Tibial nerve (tissue), 4 donors: ENCODE measurements around the gene LRPAP1. TPM values are rescaled to one million over a fixed set of nuclear protein-coding genes. Genes with fewer than 3 reads are reported as not detected.
"Not testable (repeated sequence)": the region's sequence is repeated elsewhere in the genome, so short reads cannot be mapped to it uniquely, and the experiment has no call there.

Source experiments
- DNase-seq, 2 donors: peaks; one replicate each; pipeline ENCODE4 v3.0.0-alpha.2; 2019; ENCODE audit warnings: low spot score in 2 of 2
- H3K27ac ChIP-seq, 4 donors: fragments of 200-600 bp; sonication (generic) in 3 of 4; one replicate each; pipeline ENCODE4 v1.5.1; 2017 to 2019; ENCODE audit warnings: mild to moderate bottlenecking in 1 of 4
- H3K27me3 ChIP-seq, 2 donors: fragments of 200-600 bp; sonication (generic) in 1 of 2; one replicate each; pipeline versions ENCODE4 v1.5.1 to v1.6.0; 2017 to 2019
- H3K36me3 ChIP-seq, 3 donors: fragments of 200-600 bp; sonication (generic); one replicate each; pipeline ENCODE4 v1.5.1; 2018 to 2019
- H3K4me1 ChIP-seq, 4 donors: fragments of 200-600 bp; sonication (generic) in 3 of 4; one replicate each; pipeline ENCODE4 v1.5.1; 2017 to 2019
- H3K4me3 ChIP-seq, 4 donors: fragments of 200-600 bp; sonication (generic) in 3 of 4; one replicate each; pipeline ENCODE4 v1.5.1; 2017 to 2019; ENCODE audit warnings: mild to moderate bottlenecking in 1 of 4, moderate library complexity in 1 of 4
- H3K9me3 ChIP-seq, 4 donors: fragments of 200-600 bp; sonication (generic) in 3 of 4; one replicate each; pipeline ENCODE4 v1.5.1; 2017 to 2019
- CTCF ChIP-seq, 5 experiments: fragments of 200-600 bp in 3 of 5; fragments of 450-650 bp in 2 of 5; sonication (generic) in 3 of 5; IDR thresholded peaks; one replicate each; pipeline ENCODE4 v1.5.1; 2016 to 2019; ENCODE audit warnings: antibody characterized with exemption in 5 of 5, mild to moderate bottlenecking in 3 of 5, moderate library complexity in 2 of 5
- EP300 ChIP-seq, 2 donors: sonication (generic); formaldehyde crosslinking; IDR thresholded peaks; one replicate each; pipeline ENCODE4 v1.6.1; 2017; ENCODE audit warnings: antibody characterized with exemption in 2 of 2, mild to moderate bottlenecking in 1 of 2
- POLR2A ChIP-seq, 2 donors: fragments of 450-650 bp; IDR thresholded peaks; one replicate each; pipeline ENCODE4 v1.6.1; 2017; ENCODE audit warnings: antibody characterized with exemption in 2 of 2, mild to moderate bottlenecking in 2 of 2, moderate library complexity in 2 of 2
- WGBS, 2 donors: methylation state at CpG; one replicate each; pipeline ENCODE4 v1.1.5; 2018; 5-methylcytosine and 5-hydroxymethylcytosine counted together
- total RNA-seq, 4 donors: library from RNA; depleted of rRNA; stranded (reverse); fragments of >200 nt; gene quantifications; one replicate each; pipeline ENCODE4 v1.1.0, GENCODE V29; 2016

Gene LRPAP1
- 100 to 1,000 TPM in 3 of 4 donors, 10 to 100 TPM in 1; 68.1 to 169 (median 108) TPM for total RNA-seq

- 0 to 1% methylated on average over 44 to 48 of the region's 84 CpGs for WGBS, 2 donors
- no peaks in the 10 kb centered on the region for H3K9me3 ChIP-seq
- TF ChIP-seq POLR2A (IDR thresholded peaks at IDR 0.05) = peak; percentile 72 to 89
- TF ChIP-seq EP300 (IDR thresholded peaks at IDR 0.05) = peak; percentile 37 to 94
- TF ChIP-seq CTCF (IDR thresholded peaks at IDR 0.05) = peak in 1 of 5 experiments; percentile 19
- H3K27ac ChIP-seq = peak within 1 kb of the TSS in 3 of 4 donors; percentile 15 to 81 (median 81)
- DNase-seq = peak; percentile 79 to 80
- H3K27me3 ChIP-seq = no peaks in the 10 kb centered on the region
- peaks cover 0 to 29% (median 0%) of the 10 kb centered on the region in 3 donors for H3K36me3 ChIP-seq
- peaks cover 0 to 42% (median 20%) of the 10 kb centered on the region in 4 donors for H3K4me1 ChIP-seq
- H3K4me3 ChIP-seq = peak within 1 kb of the TSS; percentile 86 to 91 (median 88)
These were observed at the start of gene LRPAP1 for GRCh38 chr4:3531879-3532750. Gene LRPAP1 (minus strand): TSS chr4:3532422. CDS start chr4:3532412, 10 bp downstream.

- not testable (repeated sequence) for H3K36me3 ChIP-seq, H3K27me3 ChIP-seq, H3K4me1 ChIP-seq, H3K4me3 ChIP-seq, DNase-seq, H3K27ac ChIP-seq, H3K9me3 ChIP-seq
- WGBS, 2 donors = 87 to 91% methylated on average over 7 to 15 of the region's 15 CpGs
These were observed 49.3 kb upstream of the LRPAP1 start for GRCh38 chr4:3581334-3582090.

- H3K36me3 ChIP-seq, H3K27ac ChIP-seq, DNase-seq, H3K4me1 ChIP-seq, H3K9me3 ChIP-seq, H3K27me3 ChIP-seq, H3K4me3 ChIP-seq: not testable (repeated sequence)
- WGBS, 2 donors = 80 to 84% methylated on average over 5 to 9 of the region's 9 CpGs
These were observed 48.6 kb upstream of the LRPAP1 start for GRCh38 chr4:3580859-3581258.

GRCh38 chr4:3578527-3579144 is 46.4 kb upstream of the LRPAP1 start:
- H3K4me1 ChIP-seq, H3K27me3 ChIP-seq, H3K4me3 ChIP-seq, H3K27ac ChIP-seq, DNase-seq, H3K36me3 ChIP-seq, H3K9me3 ChIP-seq: not testable (repeated sequence)
- 75 to 77% methylated on average over 4 of the region's 4 CpGs for WGBS, 2 donors

- 84 to 89% methylated on average over 3 of the region's 3 CpGs for WGBS, 2 donors
- not testable (repeated sequence) for H3K27ac ChIP-seq, H3K27me3 ChIP-seq, H3K9me3 ChIP-seq, H3K36me3 ChIP-seq, H3K4me3 ChIP-seq, H3K4me1 ChIP-seq, DNase-seq
These were observed 45.8 kb upstream of the LRPAP1 start for GRCh38 chr4:3578052-3578451.

GRCh38 chr4:3577208-3577892 is 45.1 kb upstream of the LRPAP1 start:
- not testable (repeated sequence) for H3K27me3 ChIP-seq, H3K36me3 ChIP-seq, H3K4me1 ChIP-seq, H3K9me3 ChIP-seq, DNase-seq, H3K4me3 ChIP-seq
- peak overlapping the region in 1 of 4 donors; percentile 4 for H3K27ac ChIP-seq
- 39 to 42% methylated on average over 10 to 11 of the region's 11 CpGs for WGBS, 2 donors

- H3K36me3 ChIP-seq, H3K4me1 ChIP-seq, DNase-seq, H3K4me3 ChIP-seq, H3K9me3 ChIP-seq, H3K27me3 ChIP-seq: not testable (repeated sequence)
- 64 to 69% methylated on average over 13 to 17 of the region's 21 CpGs for WGBS, 2 donors
- H3K27ac ChIP-seq = peak overlapping the region in 1 of 4 donors; percentile 4
These were observed 44.4 kb upstream of the LRPAP1 start for GRCh38 chr4:3576533-3577207.

GRCh38 chr4:3575426-3576369 is 43.5 kb upstream of the LRPAP1 start:
- not testable (repeated sequence) for H3K27ac ChIP-seq, H3K4me3 ChIP-seq, H3K4me1 ChIP-seq, DNase-seq, H3K27me3 ChIP-seq, H3K36me3 ChIP-seq, H3K9me3 ChIP-seq
- WGBS, 2 donors = 76 to 83% methylated on average over 7 to 16 of the region's 19 CpGs

GRCh38 chr4:3574865-3575264 is 42.6 kb upstream of the LRPAP1 start:
- H3K9me3 ChIP-seq, H3K36me3 ChIP-seq, H3K4me3 ChIP-seq, DNase-seq, H3K4me1 ChIP-seq, H3K27me3 ChIP-seq, H3K27ac ChIP-seq: not testable (repeated sequence)
- 71 to 78% methylated on average over 6 to 9 of the region's 9 CpGs for WGBS, 2 donors

- not testable (repeated sequence) for DNase-seq, H3K9me3 ChIP-seq, H3K36me3 ChIP-seq, H3K27me3 ChIP-seq, H3K27ac ChIP-seq, H3K4me1 ChIP-seq, H3K4me3 ChIP-seq
- WGBS, 2 donors = 87 to 92% methylated on average over 20 of the region's 20 CpGs
These were observed 42.1 kb upstream of the LRPAP1 start for GRCh38 chr4:3574346-3574745.
